Loucy (cell line): ENCODE measurements around the gene AIFM2.
"Not testable (repeated sequence)": the region's sequence is repeated elsewhere in the genome, so short reads cannot be mapped to it uniquely, and the experiment has no call there.

ENCODE experiments used
- H2AFZ ChIP-seq: fragments of 200-600 bp; sonication (generic); 2 replicates; pipeline ENCODE4 v1.6.0; 2016; ENCODE audit warnings: antibody characterized with exemption, mild to moderate bottlenecking, low read length, moderate library complexity
- H3F3A ChIP-seq: fragments of 200-600 bp; 2 replicates; pipeline ENCODE4 v1.6.0; 2016; ENCODE audit warnings: antibody characterized with exemption, low read depth, mild to moderate bottlenecking
- H3K27me3 ChIP-seq: fragments of 200-600 bp; sonication (generic); 2 replicates; pipeline ENCODE4 v1.6.1; 2014; ENCODE audit warnings: low read length, mild to moderate bottlenecking; ENCODE audit not compliant: insufficient read depth, poor library complexity, severe bottlenecking
- H3K36me3 ChIP-seq: fragments of 200-600 bp; sonication (generic); 2 replicates; pipeline ENCODE4 v1.6.1; 2016; ENCODE audit warnings: low read length; ENCODE audit not compliant: insufficient read depth
- H3K4me1 ChIP-seq: fragments of 200-600 bp; sonication (generic); 2 replicates; pipeline ENCODE4 v1.5.1; 2014; ENCODE audit warnings: low read length, mild to moderate bottlenecking; ENCODE audit not compliant: insufficient read depth, poor library complexity, severe bottlenecking
- H3K4me2 ChIP-seq: fragments of 200-600 bp; sonication (generic); 2 replicates; pipeline ENCODE4 v1.6.0; 2014; ENCODE audit warnings: antibody characterized with exemption, low read length, low read depth, mild to moderate bottlenecking; ENCODE audit not compliant: poor library complexity, severe bottlenecking
- H3K4me3 ChIP-seq: fragments of 200-600 bp; sonication (generic); 2 replicates; pipeline ENCODE4 v1.5.1; 2014; ENCODE audit warnings: low read length, mild to moderate bottlenecking, mixed read lengths; ENCODE audit not compliant: poor library complexity, severe bottlenecking
- H3K79me2 ChIP-seq: fragments of 200-600 bp; sonication (generic); 2 replicates; pipeline ENCODE4 v1.6.1; 2014; ENCODE audit warnings: low read length; ENCODE audit not compliant: insufficient read depth
- H3K9ac ChIP-seq: fragments of 200-600 bp; sonication (generic); 2 replicates; pipeline ENCODE4 v1.6.0; 2014; ENCODE audit warnings: mild to moderate bottlenecking, low read depth, low read length, moderate library complexity; ENCODE audit not compliant: poor library complexity, severe bottlenecking
- H3K9me2 ChIP-seq: fragments of 200-600 bp; sonication (generic); replicated peaks from 2 replicates; pipeline ENCODE4 v1.6.1; 2016; ENCODE audit warnings: low read depth, low read length, mixed read lengths
- H3K9me3 ChIP-seq: fragments of 200-600 bp; sonication (generic); 2 replicates; pipeline ENCODE4 v1.6.1; 2014; ENCODE audit warnings: mild to moderate bottlenecking, antibody characterized with exemption, low read length, low read depth; ENCODE audit not compliant: insufficient read depth
- H4K20me1 ChIP-seq: fragments of 200-600 bp; sonication (generic); 2 replicates; pipeline ENCODE4 v1.6.0; 2014; ENCODE audit warnings: antibody characterized with exemption, low read length, mild to moderate bottlenecking; ENCODE audit not compliant: insufficient read depth, poor library complexity, severe bottlenecking
- EZH2phosphoT487 ChIP-seq: fragments of 200-600 bp; IDR thresholded peaks from 2 replicates; pipeline ENCODE4 v1.6.1; 2018; ENCODE audit warnings: antibody characterized with exemption, mild to moderate bottlenecking, moderate library complexity, borderline replicate concordance
- TF ChIP-seq, protein P1 (sequence below): fragments of 200-600 bp; sonication (generic); conservative IDR thresholded peaks from 2 replicates; pipeline ENCODE4 v1.5.1; 2014; ENCODE audit warnings: mild to moderate bottlenecking, antibody characterized with exemption, low read length

Gene AIFM2

DNA sequence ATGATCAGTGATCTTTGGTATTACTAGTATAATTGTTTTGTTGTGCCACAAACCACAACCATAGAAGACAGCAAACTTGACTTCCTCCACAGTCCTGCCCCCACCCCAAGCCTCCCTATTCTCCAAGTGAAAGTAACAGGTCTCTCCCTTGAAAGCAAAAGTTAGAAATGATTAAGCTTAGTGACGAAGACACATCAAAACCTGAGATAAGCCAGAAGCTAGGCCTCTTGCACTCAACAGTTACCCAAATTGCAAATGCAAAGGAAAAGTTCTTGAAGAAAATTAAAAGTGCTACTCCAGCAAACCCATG lies 30.2 kb upstream of the AIFM2 start:
- peak overlapping the region; percentile 74 for H3K4me2 ChIP-seq
- H3K9ac ChIP-seq: no peak overlapping the region
- peaks cover 78% of the 10 kb centered on the region for H4K20me1 ChIP-seq
- no peaks in the 10 kb centered on the region for H3K9me3 ChIP-seq
- H3K36me3 ChIP-seq: peaks cover 37% of the 10 kb centered on the region; the same call in 1 of the 2 replicates
- peak overlapping the region; percentile 45 for H3K4me3 ChIP-seq
- no peaks in the 10 kb centered on the region for H3K9me2 ChIP-seq
- H3F3A ChIP-seq: no peaks in the 10 kb centered on the region
- no peak overlapping the region for H2AFZ ChIP-seq
- peaks cover 91% of the 10 kb centered on the region for H3K79me2 ChIP-seq
- TF ChIP-seq, protein P1, sequence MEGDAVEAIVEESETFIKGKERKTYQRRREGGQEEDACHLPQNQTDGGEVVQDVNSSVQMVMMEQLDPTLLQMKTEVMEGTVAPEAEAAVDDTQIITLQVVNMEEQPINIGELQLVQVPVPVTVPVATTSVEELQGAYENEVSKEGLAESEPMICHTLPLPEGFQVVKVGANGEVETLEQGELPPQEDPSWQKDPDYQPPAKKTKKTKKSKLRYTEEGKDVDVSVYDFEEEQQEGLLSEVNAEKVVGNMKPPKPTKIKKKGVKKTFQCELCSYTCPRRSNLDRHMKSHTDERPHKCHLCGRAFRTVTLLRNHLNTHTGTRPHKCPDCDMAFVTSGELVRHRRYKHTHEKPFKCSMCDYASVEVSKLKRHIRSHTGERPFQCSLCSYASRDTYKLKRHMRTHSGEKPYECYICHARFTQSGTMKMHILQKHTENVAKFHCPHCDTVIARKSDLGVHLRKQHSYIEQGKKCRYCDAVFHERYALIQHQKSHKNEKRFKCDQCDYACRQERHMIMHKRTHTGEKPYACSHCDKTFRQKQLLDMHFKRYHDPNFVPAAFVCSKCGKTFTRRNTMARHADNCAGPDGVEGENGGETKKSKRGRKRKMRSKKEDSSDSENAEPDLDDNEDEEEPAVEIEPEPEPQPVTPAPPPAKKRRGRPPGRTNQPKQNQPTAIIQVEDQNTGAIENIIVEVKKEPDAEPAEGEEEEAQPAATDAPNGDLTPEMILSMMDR: no peak
- TF ChIP-seq EZH2phosphoT487: no peak
- peaks cover 55% of the 10 kb centered on the region for H3K4me1 ChIP-seq
- no peaks in the 10 kb centered on the region for H3K27me3 ChIP-seq

- Histone ChIP-seq H3K9me2 (no peaks in the 10 kb centered on the region), H3K9me3 (no peaks in the 10 kb centered on the region), H3K36me3 (peaks cover 43% of the 10 kb centered on the region; the same call in 1 of the 2 replicates), H3F3A (no peaks in the 10 kb centered on the region), H3K27me3 (no peaks in the 10 kb centered on the region), H3K9ac (no peak overlapping the region), H2AFZ (no peak overlapping the region), H4K20me1 (peaks cover 75% of the 10 kb centered on the region), H3K4me3 (peak overlapping the region; percentile 45), H3K79me2 (peaks cover 91% of the 10 kb centered on the region), H3K4me2 (peak overlapping the region; percentile 74), H3K4me1 (peaks cover 49% of the 10 kb centered on the region)
- TF ChIP-seq, protein P1: no peak
- TF ChIP-seq EZH2phosphoT487: no peak
These were observed 29.7 kb upstream of the AIFM2 start for GRCh38 chr10:70162151-70162891.

DNA sequence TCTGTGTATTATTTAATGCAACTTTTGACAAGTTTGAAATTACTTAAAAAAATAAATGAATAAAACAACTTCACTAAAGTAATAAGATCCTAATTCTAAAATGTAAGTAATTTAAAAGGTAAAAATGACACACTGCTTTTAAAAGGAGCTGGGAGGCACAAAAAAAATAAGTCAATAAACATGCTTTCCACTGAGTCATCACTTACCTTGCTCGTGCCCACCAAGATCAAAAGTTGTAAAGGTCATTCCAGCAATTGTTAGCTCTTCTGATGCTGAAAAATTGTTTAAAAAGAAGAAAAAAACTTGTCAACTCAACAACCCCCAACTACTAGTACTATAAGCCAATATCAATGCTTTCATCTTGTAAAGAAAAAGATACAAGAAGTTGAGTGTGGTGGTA lies 28.2 kb upstream of the AIFM2 start:
- Histone ChIP-seq H3K9me2 (no peaks in the 10 kb centered on the region), H3F3A (no peaks in the 10 kb centered on the region), H3K9me3 (no peaks in the 10 kb centered on the region), H4K20me1 (peaks cover 59% of the 10 kb centered on the region), H3K36me3 (peaks cover 58% of the 10 kb centered on the region), H3K4me3 (no peak overlapping the region), H3K79me2 (peaks cover 81% of the 10 kb centered on the region), H3K27me3 (no peaks in the 10 kb centered on the region), H3K4me1 (peaks cover 37% of the 10 kb centered on the region), H3K9ac (no peak overlapping the region), H3K4me2 (peak overlapping the region; percentile 38), H2AFZ (no peak overlapping the region)
- TF ChIP-seq, protein P1: no peak
- no peak for TF ChIP-seq EZH2phosphoT487

DNA sequence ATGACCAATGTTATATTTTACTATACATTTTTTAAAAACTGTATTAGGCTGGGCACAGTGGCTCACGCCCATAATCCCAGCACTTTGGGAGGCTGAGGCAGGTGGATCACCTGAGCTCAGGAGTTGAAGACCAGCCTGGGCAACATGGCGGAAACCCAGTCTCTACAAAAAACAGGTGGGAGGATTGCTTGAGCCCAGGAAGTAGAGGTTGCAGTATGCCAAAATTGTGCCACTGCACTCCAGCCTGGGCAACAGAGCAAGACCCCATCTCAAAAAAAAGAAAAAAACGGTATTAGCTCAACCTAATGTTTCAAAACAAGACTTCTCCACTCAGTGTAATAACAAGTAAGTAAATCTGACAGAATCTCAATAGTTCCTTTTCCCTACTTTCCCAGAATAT lies 26.7 kb upstream of the AIFM2 start:
- H3K9me2 ChIP-seq, H3K4me3 ChIP-seq, H2AFZ ChIP-seq, H3K9ac ChIP-seq, H3F3A ChIP-seq, H3K9me3 ChIP-seq, H3K4me2 ChIP-seq, H3K27me3 ChIP-seq: not testable (repeated sequence)
- Histone ChIP-seq H4K20me1 (peaks cover 47% of the 10 kb centered on the region), H3K79me2 (peaks cover 73% of the 10 kb centered on the region), H3K4me1 (peaks cover 30% of the 10 kb centered on the region), H3K36me3 (peaks cover 72% of the 10 kb centered on the region)
